Thymus (tissue), 11 donors: ENCODE results near the gene CHD5. TPM values are rescaled to one million over a fixed set of nuclear protein-coding genes. Genes with fewer than 3 reads are reported as not detected.

Source experiments
- DNase-seq, 9 donors: peaks; one replicate each; pipeline ENCODE4 v3.0.0-alpha.2; 2013; ENCODE audit warnings: low spot score in 9 of 9, low read depth in 6 of 9, missing footprints in 1 of 9
- H3K27ac ChIP-seq, 2 donors: one replicate each; pipeline ENCODE4 v1.5.1; 2013; ENCODE audit warnings: control low read depth in 1 of 2, low read depth in 1 of 2, low read length in 1 of 2, mild to moderate bottlenecking in 1 of 2, moderate library complexity in 1 of 2
- H3K27me3 ChIP-seq, 2 donors: one replicate each; pipeline ENCODE4 v1.5.1; 2013; ENCODE audit warnings: low read length in 1 of 2; ENCODE audit not compliant: control insufficient read depth in 2 of 2, insufficient read depth in 1 of 2
- H3K36me3 ChIP-seq, 2 donors: one replicate each; pipeline ENCODE4 v1.5.1; 2013; ENCODE audit warnings: low read length in 1 of 2, mild to moderate bottlenecking in 1 of 2, moderate library complexity in 1 of 2; ENCODE audit not compliant: control insufficient read depth in 2 of 2, insufficient read depth in 2 of 2
- H3K4me1 ChIP-seq, 2 donors: one replicate each; pipeline ENCODE4 v1.5.1; 2013; ENCODE audit warnings: low read length in 2 of 2; ENCODE audit not compliant: control insufficient read depth in 2 of 2, insufficient read depth in 2 of 2
- H3K4me3 ChIP-seq, 2 donors: one replicate each; pipeline ENCODE4 v1.5.1; 2013; ENCODE audit warnings: low read length in 2 of 2, control low read depth in 1 of 2, mild to moderate bottlenecking in 1 of 2
- H3K9me3 ChIP-seq, 2 donors: one replicate each; pipeline ENCODE4 v1.5.1; 2013; ENCODE audit warnings: low read length in 1 of 2, mild to moderate bottlenecking in 1 of 2; ENCODE audit not compliant: control insufficient read depth in 2 of 2, insufficient read depth in 1 of 2
- whole genome bisulfite sequencing: extraction: QIAGEN DNeasy Blood & Tissue Kit; methylation state at CpG from one replicate; pipeline ENCODE4 v1.1.7; 2013; 5-methylcytosine and 5-hydroxymethylcytosine counted together
- polyA plus RNA-seq: library from polyadenylated mRNA; stranded (reverse); fragments of 200-250 nt; gene quantifications from one replicate; pipeline ENCODE4 v1.2.3, GENCODE V29; 2013
- total RNA-seq: library from RNA; stranded (reverse); fragments of 120-200 nt; gene quantifications from one replicate; pipeline ENCODE4 v1.2.4, GENCODE V29; 2013
- donor health status: healthy.

CHD5 gene
- total and polyA plus RNA-seq, 2 donors = 0.28 to 0.98 TPM

- Histone ChIP-seq H3K36me3 (peaks cover 47 to 52% of the 10 kb centered on the region in 2 donors), H3K27me3 (no peaks in the 10 kb centered on the region), H3K4me1 (peaks cover 0 to 3% of the 10 kb centered on the region in 2 donors), H3K27ac (no peak overlapping the region), H3K9me3 (no peaks in the 10 kb centered on the region), H3K4me3 (no peak overlapping the region)
- 96% methylated on average over 8 of the region's 8 CpGs for WGBS
- DNase-seq = no peak
These were observed 8.3 kb upstream of the CHD5 start for GRCh38 chr1:6188466-6188865.

GRCh38 chr1:6185635-6186382 is 5.7 kb upstream of the CHD5 start:
- no peak overlapping the region for H3K4me3 ChIP-seq
- 80% methylated on average over 10 of the region's 10 CpGs for WGBS
- H3K9me3 ChIP-seq = no peaks in the 10 kb centered on the region
- peaks cover 26 to 35% of the 10 kb centered on the region in 2 donors for H3K36me3 ChIP-seq
- DNase-seq = peak in 5 of 9 donors; percentile 25 to 57 (median 36)
- H3K27ac ChIP-seq = no peak overlapping the region
- H3K27me3 ChIP-seq = peaks cover 13 to 23% of the 10 kb centered on the region in 2 donors
- H3K4me1 ChIP-seq = peaks cover 0 to 7% of the 10 kb centered on the region in 2 donors

- Histone ChIP-seq H3K9me3 (no peaks in the 10 kb centered on the region), H3K4me1 (peaks cover 3 to 7% of the 10 kb centered on the region in 2 donors), H3K27me3 (peaks cover 20 to 29% of the 10 kb centered on the region in 2 donors), H3K36me3 (peaks cover 20 to 32% of the 10 kb centered on the region in 2 donors), H3K27ac (no peak overlapping the region), H3K4me3 (no peak overlapping the region)
- DNase-seq = no peak
- 93% methylated on average over 3 of the region's 3 CpGs for WGBS
These were observed 5.0 kb upstream of the CHD5 start for GRCh38 chr1:6185151-6185550.

- 92% methylated on average over 13 of the region's 13 CpGs for WGBS
- no peak for DNase-seq
- H3K4me1 ChIP-seq = peaks cover 4 to 7% of the 10 kb centered on the region in 2 donors
These were observed 4.1 kb upstream of the CHD5 start for GRCh38 chr1:6184083-6184783.

GRCh38 chr1:6183520-6183989 is 3.4 kb upstream of the CHD5 start:
- H3K4me3 ChIP-seq = no peak overlapping the region
- peaks cover 36 to 39% of the 10 kb centered on the region in 2 donors for H3K27me3 ChIP-seq
- H3K27ac ChIP-seq = no peak overlapping the region
- DNase-seq = no peak
- H3K4me1 ChIP-seq = peaks cover 4 to 7% of the 10 kb centered on the region in 2 donors
- no peaks in the 10 kb centered on the region for H3K9me3 ChIP-seq
- H3K36me3 ChIP-seq = peaks cover 16 to 24% of the 10 kb centered on the region in 2 donors
- WGBS = 73% methylated on average over 6 of the region's 6 CpGs

More at GRCh38 chr1:6184083-6184783, 4.1 kb upstream of the CHD5 start:
- H3K27ac ChIP-seq = no peak overlapping the region
- no peak overlapping the region for H3K4me3 ChIP-seq
- H3K9me3 ChIP-seq = no peaks in the 10 kb centered on the region
- peaks cover 16 to 30% of the 10 kb centered on the region in 2 donors for H3K36me3 ChIP-seq
- peaks cover 29 to 32% of the 10 kb centered on the region in 2 donors for H3K27me3 ChIP-seq

- Histone ChIP-seq H3K27ac (no peak overlapping the region), H3K9me3 (no peaks in the 10 kb centered on the region), H3K4me1 (peaks cover 4 to 7% of the 10 kb centered on the region in 2 donors), H3K27me3 (peaks cover 50 to 61% of the 10 kb centered on the region in 2 donors), H3K4me3 (no peak overlapping the region), H3K36me3 (peaks cover 6 to 15% of the 10 kb centered on the region in 2 donors)
- 16% methylated on average over 10 of the region's 10 CpGs for WGBS
- DNase-seq = no peak
These were observed 1.2 kb upstream of the CHD5 start for GRCh38 chr1:6181347-6181770.

- H3K36me3 ChIP-seq = peaks cover 6 to 12% of the 10 kb centered on the region in 2 donors
- H3K4me1 ChIP-seq = peaks cover 4 to 7% of the 10 kb centered on the region in 2 donors
- no peak overlapping the region for H3K4me3 ChIP-seq
- no peak for DNase-seq
- H3K27ac ChIP-seq = no peak overlapping the region
- WGBS = 3% methylated on average over 36 of the region's 36 CpGs
- no peaks in the 10 kb centered on the region for H3K9me3 ChIP-seq
- peaks cover 50 to 65% of the 10 kb centered on the region in 2 donors for H3K27me3 ChIP-seq
These were observed 688 bp upstream of the CHD5 start for GRCh38 chr1:6180707-6181311.

- Histone ChIP-seq H3K27me3 (peaks cover 50 to 65% of the 10 kb centered on the region in 2 donors), H3K4me3 (peak overlapping the region in 1 of 2 donors; percentile 21), H3K27ac (no peak overlapping the region), H3K4me1 (peaks cover 4% of the 10 kb centered on the region in 2 donors), H3K36me3 (peaks cover 0 to 3% of the 10 kb centered on the region in 2 donors), H3K9me3 (no peaks in the 10 kb centered on the region)
- 3% methylated on average over 92 of the region's 92 CpGs for WGBS
- DNase-seq = no peak
These were observed 451 bp downstream of the CHD5 start for GRCh38 chr1:6179564-6180175.
